Anterior cingulate cortex (tissue), 58 donors: ENCODE data around the gene GRAP2.
"Not testable (repeated sequence)": the region's sequence is repeated elsewhere in the genome, so short reads cannot be mapped to it uniquely, and the experiment has no call there.

Experiments
- DNase-seq, 58 donors: peaks; one replicate each; lab custom pipeline; 2025; lab: John Stamatoyannopoulos, UW

GRAP2 gene

DNA sequence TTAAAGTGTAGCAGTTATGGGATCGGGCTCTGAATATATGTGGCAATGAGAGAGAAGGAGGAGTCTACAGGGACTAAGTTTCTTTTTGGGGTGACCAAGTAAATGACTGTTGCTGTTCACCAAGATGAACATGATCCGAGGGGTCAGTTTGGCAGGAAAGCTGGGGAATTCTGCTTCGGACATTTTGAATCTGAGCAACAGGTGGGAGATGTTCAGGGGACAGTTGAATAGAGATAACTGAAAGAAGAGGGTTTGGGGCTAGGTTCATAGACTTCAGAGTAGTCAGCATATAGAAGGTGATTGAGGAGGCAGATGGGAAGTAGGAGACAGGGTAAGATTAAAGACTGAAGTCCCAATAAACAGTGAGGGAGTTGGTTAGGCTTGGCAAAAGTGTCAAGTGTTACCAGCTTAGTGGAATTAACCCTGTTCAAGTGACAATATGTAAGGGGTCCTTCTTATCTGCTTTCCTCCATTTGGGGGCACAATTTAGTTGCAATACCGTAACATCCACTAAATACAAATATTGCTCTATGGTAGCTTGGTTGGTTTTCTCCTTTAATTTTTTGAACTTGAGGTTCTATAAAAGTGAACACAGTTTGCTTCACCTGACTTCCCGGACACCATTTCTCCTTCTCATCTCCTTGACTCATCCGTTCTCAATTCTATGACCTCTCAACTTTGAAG lies 4.4 kb upstream of the GRAP2 start:
- no peak for DNase-seq

DNA sequence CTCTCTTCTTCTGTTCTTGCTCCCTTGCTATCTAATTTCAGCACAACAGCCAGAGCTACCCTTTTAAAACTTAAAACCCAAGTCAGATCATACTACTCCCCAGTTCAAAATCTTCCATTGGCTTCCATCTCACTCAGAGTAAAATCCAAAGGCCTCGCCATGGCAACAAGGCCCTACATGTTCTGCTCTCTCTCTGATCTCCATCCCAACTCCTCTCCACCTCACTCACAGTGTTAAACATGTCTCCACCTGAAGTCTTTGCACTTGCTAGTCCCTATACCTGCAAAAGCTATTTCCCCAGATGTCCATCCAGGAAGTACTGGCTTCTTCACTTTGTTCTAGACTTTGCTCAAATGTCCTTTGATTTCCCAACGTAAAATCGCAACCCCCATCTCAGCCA lies 3.0 kb upstream of the GRAP2 start:
- DNase-seq: no peak

DNA sequence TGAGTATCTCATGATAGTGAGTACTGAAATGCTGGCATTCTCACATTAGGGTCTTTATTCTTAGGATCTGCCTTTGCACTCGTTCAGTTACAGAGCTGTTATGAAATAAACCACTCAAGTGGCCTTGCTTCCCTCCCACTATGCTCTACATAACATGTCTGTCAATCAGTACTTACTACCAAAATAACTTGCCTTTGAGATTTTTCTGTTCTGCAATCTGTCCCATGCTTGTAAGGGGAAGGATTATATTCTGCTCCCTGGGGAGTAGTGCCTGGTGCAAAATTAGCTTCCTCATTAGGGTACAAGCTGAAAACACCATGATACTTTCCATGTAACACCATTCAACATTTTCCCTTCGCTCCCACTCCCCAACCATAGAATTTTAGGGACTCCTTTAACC lies 1.9 kb upstream of the GRAP2 start:
- DNase-seq: peak in 1 of 58 donors; percentile 14

DNA sequence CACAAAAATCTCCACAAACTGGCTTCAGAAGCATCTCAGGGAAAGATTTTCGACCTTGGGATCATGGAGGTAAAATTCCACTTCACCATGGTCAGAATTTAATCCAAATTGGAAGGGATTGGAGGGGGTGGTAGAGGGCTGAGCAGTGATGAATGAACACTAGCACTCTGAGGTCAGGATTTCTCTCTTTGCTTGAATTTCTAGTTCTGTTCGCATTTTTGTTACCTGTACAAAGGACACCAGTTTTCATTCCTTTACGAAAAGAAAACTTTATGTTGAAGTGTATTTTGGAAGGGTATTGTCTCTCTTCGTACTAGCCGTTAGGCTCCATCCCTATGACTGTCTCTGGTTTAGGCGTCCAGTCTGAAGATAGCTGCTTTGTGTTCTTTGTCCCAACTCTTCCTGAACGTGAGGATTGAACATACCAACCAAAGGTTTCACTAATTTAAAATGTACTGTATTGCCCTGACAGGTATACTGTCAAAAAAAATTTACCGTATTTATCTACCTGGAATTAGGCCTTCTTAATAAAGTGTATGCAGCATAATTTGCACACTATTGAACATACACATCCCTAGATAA lies 772 bp downstream of the GRAP2 start:
- no peak for DNase-seq

DNA sequence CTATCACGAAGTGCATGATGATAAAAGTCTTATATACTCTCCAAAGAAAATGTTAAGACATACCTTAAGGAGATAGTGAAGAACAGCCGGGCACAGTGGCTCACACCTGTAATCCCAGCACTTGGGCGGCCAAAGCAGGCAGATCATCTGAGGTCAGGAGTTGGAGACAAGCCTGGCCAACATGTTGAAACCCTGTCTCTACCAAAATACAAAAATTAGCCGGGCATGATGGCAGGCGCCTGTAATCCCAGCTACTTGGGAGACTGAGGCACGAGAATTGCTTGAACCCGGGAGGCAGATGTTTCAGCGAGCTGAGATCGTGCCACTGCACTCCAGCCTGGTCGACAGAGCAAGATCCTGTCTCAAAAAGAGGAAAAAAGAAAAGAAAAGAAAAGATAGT lies 3.1 kb downstream of the GRAP2 start:
- DNase-seq: not testable (repeated sequence)

DNA sequence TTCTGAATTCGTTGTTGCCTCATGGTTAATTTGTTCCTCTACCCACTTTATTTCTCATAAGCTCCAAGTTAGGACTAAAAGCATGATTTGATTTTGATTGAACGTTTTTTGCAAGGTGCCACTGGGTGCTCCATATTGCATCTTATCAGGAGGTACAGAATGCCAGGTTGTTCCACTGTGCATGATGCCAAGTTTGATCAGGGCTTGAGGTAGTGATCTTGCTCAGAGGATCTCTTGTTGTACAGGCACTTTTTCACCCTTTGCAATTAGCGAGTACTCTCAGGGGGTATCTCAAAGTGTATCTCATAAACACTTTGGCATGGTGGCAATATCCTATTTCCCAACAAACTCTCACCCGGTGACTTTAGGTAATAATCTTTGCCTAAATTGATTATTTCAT lies 4.0 kb downstream of the GRAP2 start:
- DNase-seq: no peak

DNA sequence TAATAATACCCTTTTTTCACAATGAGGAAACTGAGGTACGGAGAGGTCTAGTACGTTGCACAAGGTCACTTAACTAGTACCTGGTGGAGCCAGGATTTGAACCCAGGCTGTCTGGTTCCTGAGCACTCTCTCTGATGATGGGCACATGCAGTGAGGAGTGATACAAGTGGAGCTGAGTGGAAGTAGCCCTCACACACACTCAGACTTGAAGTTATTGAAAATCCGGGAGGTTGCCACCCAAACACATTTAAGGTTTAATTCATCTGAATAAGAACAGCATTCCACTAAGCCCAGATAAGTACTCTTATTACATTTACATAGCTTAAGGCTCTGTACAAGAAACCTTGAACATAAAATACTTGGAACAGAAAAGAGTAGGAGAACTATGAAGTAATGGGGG lies 4.8 kb downstream of the GRAP2 start:
- DNase-seq: no peak

DNA sequence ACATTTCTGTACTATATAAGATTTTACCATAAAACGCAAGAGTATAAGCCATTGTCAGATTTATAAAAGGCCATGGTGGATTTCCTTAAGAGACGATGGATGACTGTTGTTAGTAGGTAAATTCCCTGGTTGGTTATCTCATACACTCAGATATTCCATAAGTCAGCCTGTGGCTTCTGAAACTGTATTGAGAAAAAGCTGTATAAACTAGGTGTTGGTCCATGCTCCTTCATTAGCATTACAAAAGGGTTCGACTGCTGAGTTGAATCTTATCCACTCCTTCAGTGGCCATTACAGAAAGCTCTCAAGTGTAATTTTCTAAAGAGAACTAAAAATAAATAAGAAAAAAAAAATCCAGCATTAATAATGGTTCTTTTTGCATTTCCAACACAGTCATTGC lies 5.3 kb downstream of the GRAP2 start:
- no peak for DNase-seq

DNA sequence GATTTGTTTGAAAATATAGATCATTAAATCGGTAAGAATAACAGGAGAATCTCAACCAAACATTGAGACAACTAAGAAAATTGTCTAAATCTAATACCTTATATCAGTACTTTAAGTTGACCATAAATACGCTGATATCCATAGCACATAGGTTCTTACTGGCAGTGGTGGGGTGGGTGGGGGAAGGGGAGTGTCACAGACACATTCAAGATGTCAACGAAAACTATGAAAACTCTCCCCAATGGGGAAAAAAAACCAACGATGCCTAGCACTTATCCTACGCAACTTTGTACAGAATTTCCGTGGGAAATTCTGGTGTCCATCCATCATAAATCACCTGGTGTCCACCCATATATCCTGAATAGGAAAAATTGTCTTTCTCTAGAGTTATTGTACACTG lies 6.2 kb downstream of the GRAP2 start:
- no peak for DNase-seq

DNA sequence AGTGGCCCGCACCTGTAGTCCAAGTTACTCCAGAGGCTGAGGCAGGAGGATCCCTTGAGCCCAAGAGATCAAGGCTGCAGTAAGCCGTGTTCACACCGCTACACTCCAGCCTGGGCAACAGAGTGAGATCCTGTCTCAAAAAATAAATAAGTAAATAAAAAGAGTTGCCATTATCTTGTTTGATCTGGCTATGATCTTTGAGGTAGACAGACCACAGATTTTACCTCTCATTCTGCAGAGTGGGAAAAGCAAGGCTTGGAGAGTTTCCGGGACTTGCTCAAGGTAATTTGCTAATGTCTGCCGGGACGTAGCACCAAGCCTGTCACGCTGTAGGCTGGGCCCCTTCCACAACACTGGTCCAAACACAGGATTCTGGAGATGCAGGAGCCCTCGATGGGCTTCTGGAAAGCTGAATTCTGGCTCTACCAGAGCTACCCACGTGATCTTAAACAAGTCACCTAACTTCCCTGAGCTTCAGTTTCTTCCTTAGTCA lies 6.8 kb downstream of the GRAP2 start:
- no peak for DNase-seq

DNA sequence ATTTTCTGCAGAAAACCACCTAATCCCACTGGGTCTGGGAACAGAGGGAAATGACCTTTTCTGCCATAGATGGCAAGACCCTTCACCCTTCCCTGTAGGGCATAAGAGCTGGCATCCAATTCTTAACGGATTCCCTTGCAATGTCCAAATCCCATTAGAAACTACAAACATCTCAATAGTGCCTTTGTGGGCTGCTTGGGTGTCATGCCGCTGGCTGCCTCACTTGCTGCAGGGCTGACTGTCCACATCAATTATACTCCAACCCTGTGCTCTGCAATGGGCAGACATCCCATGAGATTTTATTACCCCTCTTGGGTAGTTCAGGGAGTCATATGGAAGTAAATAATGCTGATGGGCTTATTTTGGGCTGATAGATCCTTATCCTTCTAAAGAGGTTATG lies 7.3 kb downstream of the GRAP2 start:
- DNase-seq: no peak

DNA sequence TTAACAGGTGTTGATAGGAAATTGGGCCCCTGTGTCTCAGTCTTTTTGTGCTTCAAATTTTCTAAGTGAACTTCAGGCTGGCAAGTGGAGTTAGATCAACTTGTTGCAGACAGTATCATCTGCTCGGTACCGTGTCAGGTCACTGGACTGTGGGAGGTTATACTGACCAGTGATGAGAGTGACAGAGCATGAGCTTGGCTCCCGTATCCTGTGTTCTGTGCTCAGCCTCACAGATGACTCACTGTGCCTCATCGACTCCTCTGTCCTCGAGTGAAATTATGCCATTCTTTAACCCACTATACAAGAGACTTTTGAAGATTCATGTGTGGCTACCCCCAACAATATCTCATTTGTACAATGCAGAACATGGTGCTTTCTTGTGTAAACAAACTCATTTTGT lies 7.9 kb downstream of the GRAP2 start:
- DNase-seq: peak in 1 of 58 donors; percentile 18

DNA sequence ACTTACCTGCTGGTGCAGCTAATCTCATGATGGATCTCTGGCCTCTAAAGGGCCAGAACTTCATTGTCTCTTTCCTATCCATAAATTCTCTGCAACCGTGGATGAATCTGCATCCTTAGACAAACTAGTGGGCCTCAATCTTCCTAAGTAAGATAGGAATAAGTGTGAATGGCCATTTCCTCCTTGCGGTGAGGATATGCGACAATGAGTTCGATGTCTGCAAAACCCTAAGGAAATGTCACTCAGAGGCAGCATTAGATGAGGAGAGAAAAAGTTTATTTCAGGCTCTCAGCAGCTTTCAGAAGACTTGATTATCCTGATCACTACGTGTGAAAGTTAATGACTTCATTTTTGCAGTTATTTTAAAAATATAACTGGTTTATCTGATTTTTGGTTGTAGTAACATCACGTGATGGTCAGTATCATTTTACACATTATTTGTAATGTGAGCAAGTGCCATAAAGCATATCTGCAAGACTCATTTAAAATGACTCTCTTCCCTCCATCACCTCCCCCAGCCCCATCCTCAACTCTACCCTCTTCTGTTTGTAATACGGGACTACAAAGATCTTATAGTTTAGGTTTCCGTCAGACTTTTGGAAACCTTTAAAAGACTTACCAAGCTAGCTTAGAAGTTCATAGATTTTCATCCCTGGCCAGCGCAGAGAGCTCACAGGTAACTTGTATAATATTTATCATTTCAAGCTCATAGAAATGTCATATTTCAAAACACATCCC lies 10.2 kb downstream of the GRAP2 start:
- DNase-seq: no peak

DNA sequence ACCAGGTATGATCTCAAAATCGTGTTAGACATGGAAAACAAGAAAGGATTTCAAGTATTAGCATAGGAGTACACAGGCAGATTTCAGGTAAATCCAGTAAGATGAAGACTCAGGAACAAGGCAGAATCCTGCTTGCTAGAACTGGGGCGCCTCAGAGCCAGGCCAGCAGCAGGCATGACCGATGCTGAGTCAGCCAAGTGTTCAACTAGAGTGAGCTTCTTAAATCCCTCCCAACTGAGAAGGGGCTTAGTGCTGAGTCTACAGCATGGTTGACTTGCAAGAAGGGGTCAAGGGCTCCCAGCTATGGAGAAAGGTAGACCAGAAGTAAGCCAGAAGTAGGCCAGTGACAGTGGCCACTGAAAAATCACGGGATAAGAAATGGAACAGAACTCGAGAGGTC lies 12.4 kb downstream of the GRAP2 start:
- no peak for DNase-seq

DNA sequence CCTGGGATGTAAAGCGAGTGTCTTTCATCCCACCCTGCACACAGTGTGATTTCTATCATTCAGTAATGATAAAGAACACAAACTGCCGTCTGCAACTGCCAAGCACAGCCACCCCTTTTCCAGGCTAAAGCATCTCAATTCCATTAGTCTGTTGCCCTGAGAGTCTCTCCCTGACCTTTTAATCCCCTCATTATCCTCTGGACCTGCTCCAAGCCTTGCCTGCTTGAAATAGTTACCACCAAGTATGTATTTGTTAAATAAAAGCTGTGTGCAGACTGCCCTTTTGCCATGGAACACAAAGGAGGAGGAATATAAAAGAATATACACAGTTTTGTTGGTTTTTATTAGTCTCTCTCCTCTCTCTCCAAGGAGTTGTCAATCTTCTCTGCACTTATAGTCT lies 13.0 kb downstream of the GRAP2 start:
- DNase-seq: no peak

DNA sequence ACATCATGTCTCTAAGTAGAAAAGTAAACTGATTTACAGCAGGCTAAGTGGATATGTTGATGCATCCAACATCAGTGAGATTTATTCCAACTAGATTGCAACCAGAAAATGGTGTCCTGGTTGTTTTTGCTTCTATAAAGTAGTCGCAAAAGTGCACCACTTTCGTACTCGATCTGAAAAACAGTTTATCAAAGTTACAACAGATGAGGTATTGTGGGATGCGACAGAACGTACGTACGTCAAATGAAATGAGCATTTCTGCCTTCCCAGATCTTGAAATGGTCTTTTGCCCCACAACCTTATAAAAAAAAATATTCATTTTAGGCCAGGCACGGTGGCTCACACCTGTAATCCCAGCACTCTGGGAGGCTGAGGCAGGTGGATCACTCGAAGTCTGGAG lies 13.7 kb downstream of the GRAP2 start:
- DNase-seq: no peak

DNA sequence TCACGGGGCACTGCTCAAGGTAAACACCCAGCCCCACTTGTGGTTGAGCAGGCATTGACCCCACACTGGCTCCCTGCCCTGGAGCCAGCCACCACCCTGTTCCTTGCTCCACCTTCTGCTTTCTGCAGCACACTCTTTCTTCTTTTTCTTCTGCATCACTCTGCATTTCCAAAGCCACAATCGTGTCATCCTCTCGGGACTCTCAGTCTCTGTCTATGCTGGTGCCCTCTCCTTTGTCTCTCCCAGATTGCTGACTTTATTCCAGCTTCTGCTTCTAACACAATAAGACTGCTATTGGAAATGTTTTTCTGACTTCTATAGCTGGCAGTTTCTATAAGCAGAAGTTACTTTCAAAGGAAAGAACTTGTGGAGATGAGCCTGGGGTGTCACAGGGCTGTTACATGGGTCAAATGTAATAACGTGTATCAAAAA lies 14.4 kb downstream of the GRAP2 start:
- DNase-seq: peak in 1 of 58 donors; percentile 3

DNA sequence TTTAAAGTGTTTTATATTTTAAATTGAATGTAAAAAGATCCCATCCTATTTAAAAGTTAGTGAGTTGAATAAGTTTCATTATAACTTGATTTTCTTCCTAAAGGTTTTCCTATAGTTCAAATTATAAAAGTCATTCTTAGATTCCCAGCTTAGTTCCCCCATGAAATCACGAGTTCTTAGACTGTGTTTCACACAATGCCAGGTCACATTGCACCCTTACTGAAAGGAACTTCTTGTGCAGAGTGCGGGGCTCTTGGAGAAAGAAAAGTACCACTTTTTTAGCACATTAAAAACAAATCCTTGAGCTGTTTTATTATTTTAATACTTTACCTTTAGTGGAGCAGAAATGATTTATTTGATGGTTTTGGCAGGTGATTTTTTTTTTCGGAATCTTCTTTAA lies 15.6 kb downstream of the GRAP2 start:
- no peak for DNase-seq

DNA sequence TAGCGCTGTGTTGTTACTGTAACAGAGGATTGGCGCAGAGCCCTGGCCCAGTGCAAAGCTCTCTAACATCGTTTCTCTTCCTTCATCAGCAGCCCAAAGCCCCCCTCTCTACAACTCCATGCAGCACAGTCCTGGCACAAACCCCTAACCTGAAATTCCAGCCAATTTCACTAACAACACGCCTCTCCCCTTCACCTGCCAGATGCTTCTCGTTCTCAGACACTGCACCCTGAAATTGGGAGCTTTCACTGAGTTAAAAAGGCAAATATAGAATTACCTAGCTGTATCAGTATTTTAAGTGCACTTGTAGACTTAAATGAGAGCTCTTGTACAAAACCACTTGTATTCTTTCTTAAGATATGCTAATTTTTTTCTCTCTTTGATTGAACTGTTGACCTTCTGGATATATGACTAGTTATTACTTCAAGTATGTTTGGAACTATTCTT lies 16.3 kb downstream of the GRAP2 start:
- no peak for DNase-seq

DNA sequence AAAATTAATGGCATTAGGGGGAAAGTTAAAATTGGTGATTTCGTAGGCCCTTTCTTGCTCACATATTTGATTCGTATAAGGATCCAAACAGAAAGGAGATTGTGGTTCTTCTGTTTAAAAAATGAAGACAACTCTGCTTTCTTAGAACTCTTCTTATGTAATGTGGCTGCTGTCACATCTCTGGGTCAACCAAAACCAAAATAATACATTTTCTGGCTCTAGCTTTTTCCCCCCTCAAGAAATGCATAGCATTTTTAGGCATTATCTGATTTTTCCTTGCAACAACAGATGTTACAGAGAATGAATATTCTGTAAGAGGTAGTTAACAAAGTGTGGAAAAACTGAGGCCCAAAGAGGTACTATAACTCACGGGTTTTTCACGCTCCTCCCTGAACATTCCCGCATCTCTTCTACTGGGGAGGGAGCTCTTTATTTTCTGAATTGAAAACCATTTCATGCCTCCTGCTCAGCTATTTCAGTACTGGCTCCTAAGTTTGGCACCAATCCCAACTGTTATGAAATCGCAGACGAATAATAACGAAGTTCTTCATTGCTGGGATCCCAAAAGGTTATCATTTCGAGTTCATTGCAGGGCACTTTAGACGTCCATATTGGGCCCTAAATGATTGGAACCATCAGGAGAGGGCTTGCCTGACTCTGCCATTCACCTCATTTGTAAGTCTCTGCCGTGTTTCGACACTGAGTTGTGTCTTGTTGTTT lies 17.1 kb downstream of the GRAP2 start:
- DNase-seq: no peak

DNA sequence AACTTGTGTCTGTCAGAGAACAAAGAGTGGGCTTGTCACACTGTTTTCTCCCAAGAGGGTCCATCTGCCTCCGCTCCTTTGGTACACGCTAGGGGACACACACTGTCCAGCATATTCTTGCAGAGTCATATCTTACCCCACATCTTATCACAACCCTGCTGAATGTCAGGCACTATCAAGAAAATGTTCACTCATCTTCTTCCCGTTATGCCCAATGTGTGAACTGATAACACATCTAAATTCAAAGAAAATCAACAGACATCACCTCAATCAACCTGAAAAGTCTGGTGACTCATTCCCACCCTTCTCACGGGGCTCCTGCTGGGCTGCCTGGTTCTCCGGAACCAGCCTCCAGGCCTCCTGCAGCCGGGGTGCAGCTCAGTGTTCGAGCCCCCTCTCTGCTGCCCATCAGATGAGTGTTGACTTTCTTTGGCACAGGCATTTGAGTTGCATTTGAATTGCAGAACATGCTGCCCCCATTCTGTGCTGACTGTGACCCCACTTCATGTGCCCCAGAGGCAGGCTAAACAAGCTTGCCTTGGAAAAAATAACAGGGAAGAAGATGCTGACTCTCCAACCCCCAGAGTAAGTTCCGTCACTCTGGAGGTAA lies 19.4 kb downstream of the GRAP2 start:
- DNase-seq: no peak
